ENCODE results near the gene ZFP69B. TPM values are rescaled to one million over a fixed set of nuclear protein-coding genes. Genes with fewer than 3 reads are reported as not detected.

ZFP69B gene
- total and polyA plus RNA-seq, 2 donors (not counting 1 experiment from before 2014, with no cell fraction given) = 1.0 to 10.8 TPM

GRCh38 chr1:40404670-40405462 lies 45.4 kb upstream of the ZFP69B start:
- peak overlapping the region; percentile 19 for H3K9ac ChIP-seq (ENCODE audit: low read length)
- no peaks in the 10 kb centered on the region for H3K9me3 Mint-ChIP-seq (ENCODE audit: insufficient read depth)
- peaks cover 98% of the 10 kb centered on the region for H3K79me2 ChIP-seq (ENCODE audit: control insufficient read depth, insufficient read depth, low read length)
- peaks cover 62% of the 10 kb centered on the region for H3K4me1 Mint-ChIP-seq
- H3K4me3 ChIP-seq (ENCODE audit: control extremely low read depth in 1 of 5, extremely low read depth in 1 of 5, insufficient read depth in 1 of 5, low read depth in 2 of 5, low read length in 4 of 5) = peak overlapping the region in 1 of 5 experiments; percentile 4
- peak; percentile 84 for DNase-seq
- intact Hi-C loops (cut with micrococcal nuclease) = loop anchor here (1.0 to 10.0 kb wide), 7 partner anchors 30 to 326 kb away; partner anchors contain the start of genes COL9A2 and ZMPSTE24
- H3K4me3 Mint-ChIP-seq = peak overlapping the region; percentile 61
- TF ChIP-seq CTCF (IDR thresholded peaks at IDR 0.05) = peak; percentile 88
- TF ChIP-seq EZH2 (IDR thresholded peaks at IDR 0.05; ENCODE audit: borderline replicate concordance, insufficient read depth, low read depth, low read length, poor library complexity, severe bottlenecking) = no peak
- peaks cover 54 to 58% of the 10 kb centered on the region in 2 donors for H3K4me1 ChIP-seq (ENCODE audit: control insufficient read depth in 2 of 2, insufficient read depth in 2 of 2, low read length in 2 of 2)
- H3K36me3 ChIP-seq (replicated peaks in 1 of 2; ENCODE audit: control extremely low read depth in 1 of 2, control insufficient read depth in 1 of 2, extremely low read depth in 1 of 2, insufficient read depth in 2 of 2, low read length in 1 of 2) = peaks cover 15 to 53% of the 10 kb centered on the region in 2 experiments
- H3K27ac ChIP-seq (ENCODE audit: low read length in 2 of 2) = peak overlapping the region; percentile 76 to 100
- H3K27me3 Mint-ChIP-seq = no peaks in the 10 kb centered on the region
- peak overlapping the region; percentile 44 for H2AFZ ChIP-seq (ENCODE audit: insufficient read depth, low read depth, low read length, poor library complexity, severe bottlenecking)
- ATAC-seq (ENCODE audit: low read depth) = peak; percentile 36
- ChIA-PET POLR2A (interaction anchor here (0.7 to 3.2 kb wide), 7 partner anchors 9 to 252 kb away, joined by 3 to 16 read pairs (median 4); no protein-coding TSS in a partner anchor), CTCF (interaction anchor here (0.6 to 11.7 kb wide), 35 partner anchors 8 to 330 kb away, joined by 3 to 304 read pairs (median 5); partner anchors contain the start of genes COL9A2, RLF and SMAP2)
- 100% methylated on average over 3 of the region's 11 CpGs for WGBS (ENCODE audit: insufficient coverage)
- H4K20me1 ChIP-seq (ENCODE audit: control insufficient read depth, insufficient read depth, low read length, poor library complexity, severe bottlenecking) = peaks cover 41% of the 10 kb centered on the region
- no peaks in the 10 kb centered on the region for H3K9me3 ChIP-seq (ENCODE audit: control extremely low read depth in 1 of 3, control insufficient read depth in 2 of 3, insufficient read depth in 1 of 3, low read length in 2 of 3)
- no peaks in the 10 kb centered on the region for H3K27me3 ChIP-seq (replicated peaks in 1 of 4; ENCODE audit: control extremely low read depth in 1 of 4, control insufficient read depth in 3 of 4, insufficient read depth in 4 of 4, low read length in 3 of 4)
- H3K27ac Mint-ChIP-seq = peak overlapping the region; percentile 92
- peak overlapping the region; percentile 68 for H3K4me2 ChIP-seq (replicated peaks; ENCODE audit: low read depth, low read length, poor library complexity, severe bottlenecking)
